ENCODE results near the gene RUVBL2. TPM values are rescaled to one million over a fixed set of nuclear protein-coding genes. Genes with fewer than 3 reads are reported as not detected.
"Not testable (repeated sequence)": the region's sequence is repeated elsewhere in the genome, so short reads cannot be mapped to it uniquely, and the experiment has no call there.

Gene RUVBL2
- total RNA-seq, 1 experiment from 2014 or later: 566 TPM

- peak; percentile 35 for DNase-seq (ENCODE audit: low spot score)
Measured at GRCh38 chr19:49017041-49017665, 23.5 kb downstream of the RUVBL2 start, which contains the start of gene LHB. TSS of gene LHB (minus strand) at chr19:49017091. CDS start at chr19:49017081, 10 bp downstream.

GRCh38 chr19:49017666-49018351 lies 24.1 kb downstream of the RUVBL2 start:
- DNase-seq (ENCODE audit: low spot score): peak; percentile 71

DNA sequence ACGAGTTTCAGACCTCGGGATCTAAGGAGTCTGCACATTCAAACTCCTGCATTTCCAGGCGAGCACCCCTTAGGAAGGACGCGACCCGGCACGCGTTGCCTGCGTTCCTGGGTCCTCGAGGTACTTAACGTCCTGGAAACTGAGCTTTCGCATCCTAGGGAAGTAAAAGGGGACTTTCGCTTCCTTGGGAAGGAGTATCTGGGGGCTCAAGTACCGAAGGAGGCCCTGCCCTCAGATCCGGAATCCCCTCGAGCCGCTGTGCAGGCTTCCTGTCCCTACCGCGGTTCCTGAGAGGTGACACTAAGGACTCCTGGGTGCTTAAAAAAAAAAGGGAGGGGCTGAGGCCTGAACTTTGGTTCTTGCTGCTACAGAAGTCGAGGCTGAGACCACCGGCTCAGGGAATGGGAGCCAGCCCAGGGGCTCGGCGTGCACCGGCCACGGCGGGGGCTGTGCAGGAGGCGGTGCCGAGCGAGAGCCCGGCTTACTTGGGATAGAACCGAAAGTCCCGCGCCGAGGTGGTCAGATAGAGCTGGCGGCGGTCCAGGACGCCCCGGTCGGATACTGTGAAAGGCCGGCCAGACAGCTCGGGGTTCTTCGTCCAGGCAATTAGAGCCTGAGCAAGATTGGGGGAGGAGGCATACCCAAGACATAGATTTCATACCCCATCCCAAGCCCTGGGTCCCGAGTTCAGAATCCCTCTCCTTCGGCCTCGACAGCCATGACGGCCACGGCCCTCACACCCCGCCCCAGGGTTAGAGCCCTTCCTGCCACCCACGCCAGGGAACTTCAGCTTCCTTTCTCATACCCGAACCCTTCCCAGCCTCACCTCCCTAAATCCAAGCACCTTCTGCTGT lies 24.9 kb downstream of the RUVBL2 start:
- peak; percentile 34 for DNase-seq (ENCODE audit: low spot score)

- peak; percentile 87 for DNase-seq (ENCODE audit: low spot score)
Measured at GRCh38 chr19:49019242-49019932, 25.7 kb downstream of the RUVBL2 start.

DNA sequence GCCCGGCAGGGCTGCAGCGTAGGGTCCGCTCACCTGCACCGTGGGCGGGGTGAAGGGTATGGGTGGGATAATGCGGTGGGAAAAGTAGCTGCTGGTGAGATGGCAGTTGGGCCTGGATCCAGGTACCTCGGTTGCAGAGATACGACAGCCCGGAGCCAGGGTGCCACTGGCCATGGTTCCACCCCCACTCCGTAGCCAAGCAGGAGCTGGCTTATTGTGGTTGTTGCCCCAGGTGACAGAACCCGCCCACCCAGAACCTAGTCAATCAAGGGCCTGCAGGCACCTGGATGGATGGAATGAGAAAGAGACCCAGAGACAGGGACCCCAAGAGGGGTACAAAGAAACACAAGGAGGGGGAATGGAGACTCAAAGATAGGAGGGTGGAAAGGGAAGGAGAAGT lies 26.7 kb downstream of the RUVBL2 start:
- DNase-seq (ENCODE audit: low spot score): no peak

GRCh38 chr19:49020931-49021895 lies 27.5 kb downstream of the RUVBL2 start:
- DNase-seq (ENCODE audit: low spot score): peak; percentile 24

- DNase-seq (ENCODE audit: low spot score): no peak
Measured at GRCh38 chr19:49022116-49022515, 28.4 kb downstream of the RUVBL2 start.

GRCh38 chr19:49024233-49024632 lies 30.5 kb downstream of the RUVBL2 start, which contains the start of gene CGB3:
TSS of gene CGB3 (minus strand) at chr19:49024333. CDS start at chr19:49023971, 362 bp downstream.
- not testable (repeated sequence) for DNase-seq (ENCODE audit: low spot score)

DNA sequence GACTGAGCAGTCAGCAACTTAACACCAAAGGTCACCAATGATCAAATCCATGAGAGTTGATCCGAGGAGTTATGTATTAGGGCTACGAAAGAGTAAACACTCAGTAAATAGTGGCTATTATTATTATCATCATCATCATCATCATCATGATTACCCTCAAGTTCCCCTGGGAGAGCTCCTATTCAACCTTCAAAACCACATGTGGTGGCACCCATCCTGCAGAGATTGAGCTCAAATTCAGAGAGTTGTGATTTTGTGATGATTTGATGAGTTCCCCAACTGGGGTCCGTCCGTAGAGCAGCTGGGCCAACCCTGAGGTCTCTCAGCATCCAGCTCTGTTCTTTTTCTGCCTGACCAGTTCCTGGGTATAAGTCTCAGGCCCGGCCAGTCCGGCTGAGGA lies 31.4 kb downstream of the RUVBL2 start:
- not testable (repeated sequence) for DNase-seq (ENCODE audit: low spot score)

- not testable (repeated sequence) for DNase-seq (ENCODE audit: low spot score)
Measured at GRCh38 chr19:49025599-49025998, 31.9 kb downstream of the RUVBL2 start.

- not testable (repeated sequence) for DNase-seq (ENCODE audit: low spot score)
Measured at GRCh38 chr19:49028686-49029085, 35.0 kb downstream of the RUVBL2 start.

GRCh38 chr19:49029749-49030148 lies 36.1 kb downstream of the RUVBL2 start:
- not testable (repeated sequence) for DNase-seq (ENCODE audit: low spot score)

DNA sequence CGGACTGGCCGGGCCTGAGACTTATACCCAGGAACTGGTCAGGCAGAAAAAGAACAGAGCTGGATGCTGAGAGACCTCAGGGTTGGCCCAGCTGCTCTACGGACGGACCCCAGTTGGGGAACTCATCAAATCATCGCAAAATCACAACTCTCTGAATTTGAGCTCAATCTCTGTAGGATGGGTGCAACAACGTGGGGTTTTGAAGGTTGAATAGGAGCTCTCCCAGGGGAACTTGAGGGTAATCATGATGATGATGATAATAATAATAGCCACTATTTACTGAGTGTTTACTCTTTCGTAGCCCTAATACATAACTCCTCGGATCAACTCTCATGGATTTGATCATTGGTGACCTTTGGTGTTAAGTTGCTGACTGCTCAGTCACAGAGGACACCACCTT lies 36.6 kb downstream of the RUVBL2 start:
- not testable (repeated sequence) for DNase-seq (ENCODE audit: low spot score)

DNA sequence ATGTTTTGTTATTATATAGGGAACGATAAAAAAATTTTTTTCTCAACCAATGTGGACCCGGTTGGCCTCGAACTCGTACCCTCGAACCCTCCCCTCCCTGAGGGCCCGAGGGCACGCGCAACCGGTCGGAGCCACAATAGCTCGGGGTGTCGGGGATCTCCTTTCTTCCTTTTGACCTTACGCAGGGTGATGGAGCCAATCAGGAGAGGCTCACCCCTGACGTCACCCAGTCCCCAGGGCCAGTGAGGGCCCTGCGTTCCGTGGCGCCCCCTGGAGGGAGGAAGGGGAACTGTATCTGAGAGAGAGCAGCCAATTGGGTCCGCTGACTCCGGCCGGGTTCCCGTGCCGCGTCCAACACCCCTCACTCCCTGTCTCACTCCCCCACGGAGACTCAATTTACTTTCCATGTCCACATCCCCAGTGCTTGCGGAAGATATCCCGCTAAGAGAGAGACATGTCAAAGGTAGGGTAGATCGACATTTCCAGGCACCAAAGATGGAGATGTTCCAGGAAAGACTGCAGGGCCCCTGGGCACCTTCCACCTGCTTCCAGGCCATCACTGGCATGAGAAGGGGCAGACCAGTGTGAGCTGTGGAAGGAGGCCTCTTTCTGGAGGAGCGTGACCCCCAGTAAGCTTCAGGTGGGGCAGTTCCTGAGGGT lies 38.1 kb downstream of the RUVBL2 start, which contains the start of gene CGB2:
TSS of gene CGB2 (plus strand) at position 249 of the 660 bp plus-strand sequence. CDS start at position 455, 206 bp downstream.
- DNase-seq (ENCODE audit: low spot score): not testable (repeated sequence)

GRCh38 chr19:49036815-49037214 lies 43.1 kb downstream of the RUVBL2 start, which contains the start of gene CGB1:
TSS of gene CGB1 (minus strand) at chr19:49036895. CDS start at chr19:49036711, 184 bp downstream.
- DNase-seq (ENCODE audit: low spot score): not testable (repeated sequence)

GRCh38 chr19:49038111-49038510 lies 44.4 kb downstream of the RUVBL2 start:
- not testable (repeated sequence) for DNase-seq (ENCODE audit: low spot score)

DNA sequence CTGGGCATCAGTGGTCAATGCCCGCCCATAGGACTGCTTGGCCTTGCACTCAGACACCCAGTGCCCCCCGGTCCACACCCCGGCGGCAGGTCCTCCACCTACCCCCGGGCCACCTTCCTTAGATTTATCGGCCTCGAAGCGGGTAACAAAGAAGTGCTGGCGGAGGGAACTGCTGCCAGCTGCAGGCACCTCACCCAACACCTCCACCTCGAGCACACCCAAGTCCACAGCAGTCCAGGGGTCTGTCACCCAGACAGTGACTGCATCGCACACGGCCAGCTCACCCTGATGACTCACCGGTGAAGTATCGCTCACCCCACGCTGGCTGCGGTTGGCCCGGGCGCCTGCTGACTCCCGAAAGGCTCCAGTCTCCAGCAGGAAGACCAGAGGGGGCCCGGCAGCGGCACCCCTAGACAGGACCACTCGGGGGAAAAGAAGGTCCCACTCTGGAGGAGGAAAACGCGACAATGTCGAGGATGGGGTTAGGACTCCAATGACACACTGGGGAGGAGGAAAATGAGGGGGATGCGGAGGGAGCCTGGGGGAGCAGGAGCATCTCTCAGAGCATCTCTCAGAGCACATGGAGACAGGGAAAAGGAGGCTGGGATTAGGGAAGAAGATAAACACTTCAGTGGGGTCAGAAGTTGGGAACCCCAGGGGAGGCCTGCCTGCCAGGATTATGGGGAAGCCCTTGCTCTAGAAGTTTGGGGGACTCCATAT lies 45.0 kb downstream of the RUVBL2 start:
- DNase-seq (ENCODE audit: low spot score): not testable (repeated sequence)

DNA sequence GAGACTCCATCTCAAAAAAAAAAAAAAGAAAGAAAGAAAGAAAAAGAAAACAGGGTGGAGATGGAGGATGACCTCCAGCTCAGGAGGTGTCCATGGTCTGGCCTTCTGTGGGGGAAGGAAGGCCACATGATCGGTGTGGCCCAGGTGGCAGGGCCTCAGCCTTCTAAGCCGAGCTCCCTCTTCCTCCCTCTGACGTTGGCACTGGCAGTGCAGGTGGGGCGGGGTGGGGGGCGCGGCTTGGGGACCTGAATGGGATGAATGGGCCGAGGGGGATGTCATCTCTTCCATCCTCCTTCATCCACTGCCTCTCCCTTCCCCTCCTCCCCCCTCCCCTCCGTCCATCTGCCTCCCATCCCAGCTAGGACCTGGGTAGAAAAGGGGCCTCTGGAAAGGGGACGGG lies 46.0 kb downstream of the RUVBL2 start:
- not testable (repeated sequence) for DNase-seq (ENCODE audit: low spot score)

- no peak for DNase-seq (ENCODE audit: low spot score)
Measured at GRCh38 chr19:49042177-49042576, 48.5 kb downstream of the RUVBL2 start.
